ENCODE results near the gene FHAD1. TPM values are rescaled to one million over a fixed set of nuclear protein-coding genes. Genes with fewer than 3 reads are reported as not detected.

Gene FHAD1
- total RNA-seq, 2 donors from 2014 or later: 0.27 to 6.5 TPM

DNA sequence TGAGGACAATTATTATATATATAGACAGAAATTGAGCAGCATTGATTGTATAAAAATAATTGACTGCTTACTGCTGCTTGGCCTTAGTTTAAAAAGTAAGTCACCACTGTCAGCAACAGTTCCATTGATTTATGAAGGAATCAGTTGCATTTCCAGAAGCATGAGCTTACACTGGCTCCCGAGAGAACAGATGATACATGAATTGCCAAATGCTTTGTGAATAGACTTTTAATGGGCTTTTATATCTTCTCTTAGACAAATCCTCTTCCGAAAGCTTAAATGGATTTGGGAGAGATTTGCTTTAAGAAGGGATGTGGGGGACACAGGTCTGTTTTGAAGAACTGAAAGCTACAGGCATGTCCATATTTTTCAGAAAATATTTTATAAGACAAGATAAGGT is 7.5 kb downstream of the FHAD1 start:
- H3K9me3 ChIP-seq: no peaks in the 10 kb centered on the region
- H3K27me3 ChIP-seq (replicated peaks; ENCODE audit: insufficient read depth): no peaks in the 10 kb centered on the region
- no peaks in the 10 kb centered on the region for H3K36me3 ChIP-seq
- H3K27ac ChIP-seq: no peak overlapping the region
- intact Hi-C loops (cut with DNase I): no loop called here
- no peak for DNase-seq (ENCODE audit: low spot score)
- TF ChIP-seq, protein P1, sequence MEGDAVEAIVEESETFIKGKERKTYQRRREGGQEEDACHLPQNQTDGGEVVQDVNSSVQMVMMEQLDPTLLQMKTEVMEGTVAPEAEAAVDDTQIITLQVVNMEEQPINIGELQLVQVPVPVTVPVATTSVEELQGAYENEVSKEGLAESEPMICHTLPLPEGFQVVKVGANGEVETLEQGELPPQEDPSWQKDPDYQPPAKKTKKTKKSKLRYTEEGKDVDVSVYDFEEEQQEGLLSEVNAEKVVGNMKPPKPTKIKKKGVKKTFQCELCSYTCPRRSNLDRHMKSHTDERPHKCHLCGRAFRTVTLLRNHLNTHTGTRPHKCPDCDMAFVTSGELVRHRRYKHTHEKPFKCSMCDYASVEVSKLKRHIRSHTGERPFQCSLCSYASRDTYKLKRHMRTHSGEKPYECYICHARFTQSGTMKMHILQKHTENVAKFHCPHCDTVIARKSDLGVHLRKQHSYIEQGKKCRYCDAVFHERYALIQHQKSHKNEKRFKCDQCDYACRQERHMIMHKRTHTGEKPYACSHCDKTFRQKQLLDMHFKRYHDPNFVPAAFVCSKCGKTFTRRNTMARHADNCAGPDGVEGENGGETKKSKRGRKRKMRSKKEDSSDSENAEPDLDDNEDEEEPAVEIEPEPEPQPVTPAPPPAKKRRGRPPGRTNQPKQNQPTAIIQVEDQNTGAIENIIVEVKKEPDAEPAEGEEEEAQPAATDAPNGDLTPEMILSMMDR (IDR thresholded peaks at IDR 0.05): no peak
- TF ChIP-seq POLR2A (IDR thresholded peaks at IDR 0.05) (no peak), POLR2AphosphoS5 (IDR thresholded peaks at IDR 0.05) (no peak)
- H3K4me1 ChIP-seq (replicated peaks): no peaks in the 10 kb centered on the region
- WGBS: 33% methylated on average over 2 of the region's 2 CpGs
- H3K4me3 ChIP-seq: no peak overlapping the region

DNA sequence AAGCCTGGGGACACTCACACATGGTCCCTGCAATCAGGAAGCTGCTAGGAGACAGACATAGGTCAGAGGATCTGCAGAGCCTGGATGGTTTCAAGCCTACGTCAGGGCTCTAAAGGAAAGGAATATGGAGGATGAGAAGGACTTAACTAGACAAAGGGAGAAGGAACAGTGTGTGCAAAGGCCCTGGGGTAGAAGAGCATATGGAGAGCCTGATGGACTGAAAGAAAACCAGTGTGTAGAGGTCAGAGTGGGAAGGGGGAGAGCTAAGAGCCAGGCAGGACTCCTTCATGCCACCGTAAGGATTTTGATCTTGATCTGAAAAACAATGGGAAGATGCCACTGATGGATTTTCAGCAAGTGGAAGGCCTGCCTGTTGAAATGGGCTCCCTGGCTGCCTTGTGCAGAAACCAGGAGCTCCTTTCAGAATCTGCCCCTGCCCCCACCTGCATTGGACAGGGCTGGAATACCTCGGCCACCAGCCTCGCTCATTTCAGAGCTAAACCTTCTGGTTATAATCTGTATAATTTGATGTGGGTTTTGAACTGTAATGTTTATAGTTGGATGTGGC is 8.6 kb downstream of the FHAD1 start:
- DNase-seq (ENCODE audit: low spot score): no peak
- no peaks in the 10 kb centered on the region for H3K9me3 ChIP-seq
- intact Hi-C loops (cut with DNase I): no loop called here

DNA sequence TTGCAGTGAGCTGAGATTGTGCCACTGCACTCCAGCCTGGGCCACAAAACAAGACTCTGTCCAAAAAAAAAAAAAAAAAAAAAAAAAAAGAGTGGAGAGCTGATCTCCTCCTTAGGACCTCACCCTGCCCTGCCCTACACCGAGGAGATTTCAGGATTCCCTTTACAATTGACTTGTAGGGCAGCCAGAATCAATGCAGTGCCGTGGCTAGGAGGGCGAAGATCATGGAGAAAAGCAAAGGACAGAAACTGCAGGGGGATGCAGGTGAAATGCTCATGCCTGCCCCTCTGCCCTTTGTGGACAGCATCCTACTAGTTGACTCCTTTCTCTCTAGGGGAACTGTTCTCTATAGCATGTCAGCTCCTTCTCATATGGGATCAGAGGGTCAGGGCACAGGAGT is 9.6 kb downstream of the FHAD1 start:
- Histone ChIP-seq H3K4me1 (replicated peaks) (no peaks in the 10 kb centered on the region), H3K27ac (no peak overlapping the region), H3K9me3 (no peaks in the 10 kb centered on the region), H3K4me3 (no peak overlapping the region), H3K27me3 (replicated peaks; ENCODE audit: insufficient read depth) (no peaks in the 10 kb centered on the region), H3K36me3 (no peaks in the 10 kb centered on the region)
- TF ChIP-seq POLR2A (IDR thresholded peaks at IDR 0.05): no peak
- TF ChIP-seq, protein P1 (IDR thresholded peaks at IDR 0.05): no peak
- TF ChIP-seq POLR2AphosphoS5 (IDR thresholded peaks at IDR 0.05): no peak
- intact Hi-C loops (cut with DNase I): no loop called here
- no peak for DNase-seq (ENCODE audit: low spot score)
- WGBS: 90% methylated on average over 3 of the region's 3 CpGs

More for the DNA sequence above, 8.6 kb downstream of the FHAD1 start:
- Histone ChIP-seq H3K27ac (no peak overlapping the region), H3K4me3 (no peak overlapping the region), H3K4me1 (replicated peaks) (no peaks in the 10 kb centered on the region), H3K27me3 (replicated peaks; ENCODE audit: insufficient read depth) (no peaks in the 10 kb centered on the region), H3K36me3 (no peaks in the 10 kb centered on the region)
- TF ChIP-seq POLR2AphosphoS5 (IDR thresholded peaks at IDR 0.05) (no peak), POLR2A (IDR thresholded peaks at IDR 0.05) (no peak)
- TF ChIP-seq, protein P1 (IDR thresholded peaks at IDR 0.05): no peak
- WGBS: 85% methylated on average over 4 of the region's 4 CpGs

DNA sequence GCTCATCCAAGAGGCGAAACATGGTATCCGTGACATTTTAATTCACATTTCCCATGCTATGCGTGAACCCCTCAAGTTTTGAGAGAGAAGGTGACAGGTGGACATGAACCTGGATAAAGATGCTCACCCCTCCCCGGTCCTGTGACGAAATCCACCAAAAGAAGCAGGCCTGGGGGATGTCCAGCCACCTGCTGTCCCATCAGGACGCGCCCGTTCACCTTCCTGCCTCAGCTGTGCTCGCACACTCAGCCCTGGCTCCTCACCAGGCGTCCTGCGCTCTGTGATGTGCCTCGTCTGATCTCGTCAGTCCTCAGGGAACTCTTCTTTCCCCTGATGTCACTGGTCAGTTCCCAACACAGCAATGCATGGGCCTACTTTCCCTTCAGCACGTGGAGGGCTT is 10.3 kb downstream of the FHAD1 start:
- H3K27ac ChIP-seq: no peak overlapping the region
- no peak for DNase-seq (ENCODE audit: low spot score)
- no peak overlapping the region for H3K4me3 ChIP-seq
- no peaks in the 10 kb centered on the region for H3K9me3 ChIP-seq
- H3K27me3 ChIP-seq (replicated peaks; ENCODE audit: insufficient read depth): no peaks in the 10 kb centered on the region
- no peaks in the 10 kb centered on the region for H3K4me1 ChIP-seq (replicated peaks)
- no peak for TF ChIP-seq POLR2A (IDR thresholded peaks at IDR 0.05)
- TF ChIP-seq POLR2AphosphoS5 (IDR thresholded peaks at IDR 0.05): no peak
- TF ChIP-seq, protein P1 (IDR thresholded peaks at IDR 0.05): no peak
- no peaks in the 10 kb centered on the region for H3K36me3 ChIP-seq
- intact Hi-C loops (cut with DNase I): no loop called here
- WGBS: 84% methylated on average over 14 of the region's 14 CpGs

DNA sequence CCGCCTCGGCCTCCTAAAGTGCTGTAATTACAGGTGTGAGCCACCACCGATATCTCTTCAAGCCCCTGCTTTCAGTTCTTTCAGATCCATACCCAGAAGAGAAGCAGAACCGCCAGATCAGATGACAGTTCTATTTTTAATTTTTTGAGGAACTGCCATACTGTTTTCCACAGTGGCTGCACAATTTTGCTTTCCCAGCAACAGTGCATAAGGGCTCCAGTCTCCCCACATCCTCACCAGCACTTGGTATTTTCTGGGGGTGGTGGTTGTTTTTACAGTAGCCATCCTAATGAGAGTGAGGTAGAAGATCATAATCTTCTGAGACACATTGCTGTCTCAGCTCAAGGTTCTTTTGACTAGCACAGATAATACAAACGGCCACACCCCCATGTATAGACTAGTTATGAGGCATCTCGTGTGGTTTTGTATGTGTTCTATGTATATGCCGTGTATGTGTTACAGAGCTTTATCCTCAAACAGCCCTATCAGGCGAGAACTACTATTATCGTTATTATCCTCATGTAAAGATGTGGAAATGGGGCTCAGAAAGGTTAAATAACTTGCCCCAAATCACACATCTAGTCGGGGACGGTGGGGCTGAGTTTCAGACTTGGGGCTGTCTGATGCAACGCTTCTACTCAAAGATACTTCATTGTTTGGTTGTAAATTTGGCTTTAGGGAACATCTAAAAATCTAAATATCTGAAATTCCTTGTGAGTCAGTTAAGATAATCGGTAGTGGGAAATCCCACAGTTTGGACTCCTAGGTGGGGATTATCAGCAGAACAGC is 12.0 kb downstream of the FHAD1 start:
- TF ChIP-seq POLR2A (IDR thresholded peaks at IDR 0.05): no peak
- TF ChIP-seq, protein P1 (IDR thresholded peaks at IDR 0.05): no peak
- no peak for TF ChIP-seq POLR2AphosphoS5 (IDR thresholded peaks at IDR 0.05)
- Histone ChIP-seq H3K27me3 (replicated peaks; ENCODE audit: insufficient read depth) (no peaks in the 10 kb centered on the region), H3K27ac (no peak overlapping the region), H3K36me3 (no peaks in the 10 kb centered on the region), H3K4me1 (replicated peaks) (no peaks in the 10 kb centered on the region), H3K9me3 (no peaks in the 10 kb centered on the region), H3K4me3 (no peak overlapping the region)
- WGBS: 77% methylated on average over 13 of the region's 13 CpGs
- intact Hi-C loops (cut with DNase I): no loop called here
- DNase-seq (ENCODE audit: low spot score): no peak

Data from prostate gland (tissue), 2 donors.